CD4-positive, alpha-beta T cell treated with Interleukin-10 for 1 hour (primary cell): ENCODE results near the gene TNFSF11.

ENCODE experiments used
- DNase-seq: peaks from one replicate; pipeline ENCODE4 v3.0.0-alpha.2; 2020

The TNFSF11 gene

GRCh38 chr13:42561752-42562467, 12.0 kb upstream of the TNFSF11 start:
- DNase-seq = no peak

- no peak for DNase-seq
These were observed 6.0 kb upstream of the TNFSF11 start for GRCh38 chr13:42567906-42568305.

- DNase-seq = no peak
These were observed 4.2 kb upstream of the TNFSF11 start for GRCh38 chr13:42569576-42570344.

- DNase-seq = no peak
These were observed 2.1 kb upstream of the TNFSF11 start for GRCh38 chr13:42571895-42572294.

GRCh38 chr13:42574435-42575311, 721 bp downstream of the TNFSF11 start:
- peak; percentile 21 for DNase-seq

GRCh38 chr13:42575938-42576337, 2.0 kb downstream of the TNFSF11 start:
- DNase-seq = no peak

GRCh38 chr13:42577538-42577937, 3.6 kb downstream of the TNFSF11 start:
- DNase-seq = no peak

- DNase-seq = no peak
These were observed 6.7 kb downstream of the TNFSF11 start for GRCh38 chr13:42580644-42581043.

- no peak for DNase-seq
These were observed 7.5 kb downstream of the TNFSF11 start for GRCh38 chr13:42581427-42581826.

- DNase-seq = no peak
These were observed 17.6 kb downstream of the TNFSF11 start for GRCh38 chr13:42591602-42592001.

GRCh38 chr13:42592915-42593900, 19.3 kb downstream of the TNFSF11 start:
- no peak for DNase-seq

GRCh38 chr13:42594481-42595252, 20.7 kb downstream of the TNFSF11 start:
- DNase-seq = peak; percentile 57

- no peak for DNase-seq
These were observed 21.3 kb downstream of the TNFSF11 start for GRCh38 chr13:42595253-42595571.

GRCh38 chr13:42597505-42597904, 23.6 kb downstream of the TNFSF11 start:
- no peak for DNase-seq

- DNase-seq = no peak
These were observed 27.0 kb downstream of the TNFSF11 start for GRCh38 chr13:42600943-42601342.

- no peak for DNase-seq
These were observed 29.0 kb downstream of the TNFSF11 start for GRCh38 chr13:42602906-42603305.

- DNase-seq = no peak
These were observed 29.6 kb downstream of the TNFSF11 start for GRCh38 chr13:42603571-42603970.

- DNase-seq = no peak
These were observed 33.6 kb downstream of the TNFSF11 start for GRCh38 chr13:42607546-42607945.

- no peak for DNase-seq
These were observed 36.7 kb downstream of the TNFSF11 start for GRCh38 chr13:42610649-42611048.

GRCh38 chr13:42611086-42611779, 37.3 kb downstream of the TNFSF11 start:
- no peak for DNase-seq
